IPS-18a (cell line): Measurements from ENCODE around the gene PTPN14.

Source experiments
- H3K27ac ChIP-seq: one replicate; pipeline ENCODE4 v1.5.1; 2013; ENCODE audit warnings: low read length
- H3K27me3 ChIP-seq: one replicate; pipeline ENCODE4 v1.6.1; 2013; ENCODE audit warnings: mild to moderate bottlenecking, low read length; ENCODE audit not compliant: control insufficient read depth, insufficient read depth
- H3K36me3 ChIP-seq: one replicate; pipeline ENCODE4 v1.6.1; 2013; ENCODE audit warnings: low read depth, low read length; ENCODE audit not compliant: control insufficient read depth
- H3K4me1 ChIP-seq: one replicate; pipeline ENCODE4 v1.6.1; 2013; ENCODE audit warnings: low read depth, low read length; ENCODE audit not compliant: control insufficient read depth
- H3K4me3 ChIP-seq: one replicate; pipeline ENCODE4 v1.5.1; 2013; ENCODE audit warnings: low read length
- H3K9ac ChIP-seq: one replicate; pipeline ENCODE4 v1.6.1; 2013; ENCODE audit warnings: mild to moderate bottlenecking, low read length, moderate library complexity
- H3K9me3 ChIP-seq: one replicate; pipeline ENCODE4 v1.6.1; 2013; ENCODE audit warnings: low read depth, low read length; ENCODE audit not compliant: control insufficient read depth

PTPN14 gene

DNA sequence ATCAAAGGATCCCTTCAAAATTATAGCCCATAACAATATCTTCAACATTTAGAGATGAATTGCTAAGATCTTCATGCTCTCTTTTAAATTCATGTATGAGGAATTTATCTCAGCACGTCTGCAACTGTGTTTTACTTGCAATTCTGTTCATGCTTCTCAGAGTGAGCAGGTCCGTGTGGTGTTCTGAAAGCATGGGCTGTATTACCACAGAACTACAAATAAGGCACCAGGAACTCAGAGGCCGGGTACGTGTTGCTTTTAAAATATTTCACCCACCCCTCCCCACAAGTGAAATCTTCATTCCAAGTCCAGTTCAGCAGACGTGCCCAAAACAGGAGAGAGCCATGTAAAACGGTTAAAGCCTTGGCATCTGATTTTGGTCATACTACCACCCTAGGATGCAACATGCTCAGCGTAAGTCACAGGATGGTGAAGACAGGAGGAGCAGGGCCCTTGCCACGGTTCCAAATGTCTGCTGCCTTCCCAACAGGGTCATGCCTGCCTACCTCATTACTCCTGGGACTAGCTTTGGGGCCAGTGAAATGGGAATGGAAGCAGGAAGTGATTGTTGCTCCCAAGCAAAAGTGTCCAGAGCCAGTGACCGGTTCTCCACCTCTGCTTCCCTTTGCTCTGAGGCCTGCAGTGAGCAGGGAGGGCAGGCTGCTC, 133.7 kb downstream of the PTPN14 start:
- Histone ChIP-seq H3K4me1 (peaks cover 26% of the 10 kb centered on the region), H3K27me3 (no peaks in the 10 kb centered on the region), H3K9me3 (no peaks in the 10 kb centered on the region), H3K4me3 (no peak overlapping the region), H3K9ac (no peak overlapping the region), H3K27ac (no peak overlapping the region), H3K36me3 (no peaks in the 10 kb centered on the region)

- H3K4me1 ChIP-seq = peaks cover 20% of the 10 kb centered on the region
Observed at GRCh38 chr1:214416858-214417257, 134.5 kb downstream of the PTPN14 start.

GRCh38 chr1:214416417-214416816, 135.0 kb downstream of the PTPN14 start:
- Histone ChIP-seq H3K4me1 (peaks cover 20% of the 10 kb centered on the region), H3K9ac (no peak overlapping the region), H3K27ac (no peak overlapping the region), H3K27me3 (no peaks in the 10 kb centered on the region), H3K4me3 (no peak overlapping the region), H3K36me3 (no peaks in the 10 kb centered on the region), H3K9me3 (no peaks in the 10 kb centered on the region)

More at GRCh38 chr1:214416858-214417257, 134.5 kb downstream of the PTPN14 start:
- H3K9ac ChIP-seq = no peak overlapping the region
- no peaks in the 10 kb centered on the region for H3K27me3 ChIP-seq
- no peaks in the 10 kb centered on the region for H3K9me3 ChIP-seq
- no peak overlapping the region for H3K4me3 ChIP-seq
- no peaks in the 10 kb centered on the region for H3K36me3 ChIP-seq
- H3K27ac ChIP-seq = no peak overlapping the region

DNA sequence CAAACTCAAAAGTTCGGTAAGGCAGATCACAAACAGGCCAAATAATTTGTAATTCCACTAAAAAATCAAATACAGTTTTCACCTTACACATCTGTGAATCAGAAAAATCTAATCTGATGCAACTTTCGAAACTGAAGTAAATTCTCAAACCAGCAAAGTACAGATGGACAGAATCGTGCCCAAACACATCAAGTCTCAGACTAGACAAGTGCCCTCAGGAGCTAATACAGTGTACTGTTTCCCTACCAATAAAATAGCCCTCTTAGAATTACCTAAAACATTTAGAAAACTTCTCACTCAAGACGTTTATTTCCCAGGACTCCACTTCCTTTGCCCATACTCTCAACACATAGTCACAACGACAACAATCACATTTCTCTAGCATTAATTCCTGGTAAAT, 136.3 kb downstream of the PTPN14 start:
- no peaks in the 10 kb centered on the region for H3K27me3 ChIP-seq
- H3K4me1 ChIP-seq = peaks cover 13% of the 10 kb centered on the region
- H3K27ac ChIP-seq = no peak overlapping the region
- H3K36me3 ChIP-seq = no peaks in the 10 kb centered on the region
- no peak overlapping the region for H3K4me3 ChIP-seq
- no peak overlapping the region for H3K9ac ChIP-seq
- no peaks in the 10 kb centered on the region for H3K9me3 ChIP-seq

DNA sequence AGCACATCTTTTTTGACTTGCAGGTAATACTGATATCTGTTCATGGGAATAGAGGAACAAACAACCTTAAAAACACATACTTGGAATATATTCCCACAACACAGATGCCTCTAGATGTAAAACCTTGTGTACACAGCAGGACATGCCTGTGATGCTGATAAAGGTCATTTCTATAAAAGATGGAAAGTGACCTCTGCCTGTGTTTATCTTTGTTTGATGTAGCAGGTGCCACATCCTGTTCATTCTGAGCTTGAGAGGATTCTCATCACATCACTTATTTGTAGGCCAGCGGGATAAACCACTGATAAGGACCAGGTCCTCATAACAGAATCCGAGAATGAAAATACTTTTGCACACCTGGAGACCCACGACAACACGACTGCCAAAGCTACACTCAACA, 136.7 kb downstream of the PTPN14 start:
- H3K4me1 ChIP-seq = peaks cover 9% of the 10 kb centered on the region
- H3K27ac ChIP-seq = no peak overlapping the region
- no peak overlapping the region for H3K9ac ChIP-seq

DNA sequence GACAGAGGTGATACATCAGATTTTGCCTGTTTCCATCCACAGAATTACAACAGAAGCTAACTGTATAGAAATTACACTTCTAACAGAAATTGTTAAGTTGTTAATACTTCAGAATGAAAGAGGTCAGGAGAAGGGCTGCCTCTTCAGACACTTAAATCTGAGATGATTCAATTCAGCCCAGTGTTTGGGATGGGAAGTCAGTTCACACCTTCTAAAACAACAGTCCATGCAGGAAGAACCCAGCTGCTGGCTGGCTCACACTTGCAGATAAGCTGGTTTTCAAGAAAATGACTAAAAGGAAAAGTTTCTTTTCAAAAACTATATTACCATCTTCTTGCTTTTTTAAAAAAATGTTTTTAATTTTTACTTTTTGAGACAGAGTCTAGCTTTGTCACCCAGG, 138.1 kb downstream of the PTPN14 start:
- H3K4me1 ChIP-seq = no peaks in the 10 kb centered on the region

More for the DNA sequence above, 136.7 kb downstream of the PTPN14 start:
- Histone ChIP-seq H3K4me3 (no peak overlapping the region), H3K9me3 (no peaks in the 10 kb centered on the region), H3K36me3 (no peaks in the 10 kb centered on the region), H3K27me3 (no peaks in the 10 kb centered on the region)

GRCh38 chr1:214404571-214405213, 146.7 kb downstream of the PTPN14 start:
- H3K4me3 ChIP-seq = no peak overlapping the region
- H3K4me1 ChIP-seq = peaks cover 19% of the 10 kb centered on the region
- no peaks in the 10 kb centered on the region for H3K36me3 ChIP-seq
- peak overlapping the region; percentile 26 for H3K27ac ChIP-seq
- no peak overlapping the region for H3K9ac ChIP-seq
- no peaks in the 10 kb centered on the region for H3K9me3 ChIP-seq
- H3K27me3 ChIP-seq = no peaks in the 10 kb centered on the region

More for the DNA sequence above, 138.1 kb downstream of the PTPN14 start:
- Histone ChIP-seq H3K36me3 (no peaks in the 10 kb centered on the region), H3K27ac (no peak overlapping the region), H3K27me3 (no peaks in the 10 kb centered on the region), H3K9ac (no peak overlapping the region), H3K9me3 (no peaks in the 10 kb centered on the region), H3K4me3 (no peak overlapping the region)

DNA sequence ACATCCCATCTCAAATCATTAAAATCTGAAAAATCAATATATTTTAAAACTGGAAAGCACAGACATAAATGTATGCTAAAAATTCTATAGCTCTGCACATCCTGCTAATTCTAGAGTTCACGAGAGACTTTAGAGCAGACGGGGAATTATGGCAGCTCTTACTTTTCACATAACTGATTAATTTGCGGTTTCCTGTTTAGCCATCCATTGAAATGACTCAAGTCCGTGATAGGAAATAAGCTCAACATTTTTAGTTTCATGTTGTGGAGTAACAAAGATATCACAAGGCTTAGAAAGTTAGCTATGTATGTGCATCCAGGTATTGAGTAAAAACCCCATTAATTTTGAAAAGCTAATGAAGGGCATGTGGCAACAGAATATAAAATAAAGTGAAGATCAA, 147.2 kb downstream of the PTPN14 start:
- no peaks in the 10 kb centered on the region for H3K9me3 ChIP-seq
- H3K4me1 ChIP-seq = peaks cover 19% of the 10 kb centered on the region
- no peak overlapping the region for H3K27ac ChIP-seq
- H3K36me3 ChIP-seq = peaks cover 3% of the 10 kb centered on the region
- no peaks in the 10 kb centered on the region for H3K27me3 ChIP-seq
- H3K9ac ChIP-seq = no peak overlapping the region
- H3K4me3 ChIP-seq = no peak overlapping the region

DNA sequence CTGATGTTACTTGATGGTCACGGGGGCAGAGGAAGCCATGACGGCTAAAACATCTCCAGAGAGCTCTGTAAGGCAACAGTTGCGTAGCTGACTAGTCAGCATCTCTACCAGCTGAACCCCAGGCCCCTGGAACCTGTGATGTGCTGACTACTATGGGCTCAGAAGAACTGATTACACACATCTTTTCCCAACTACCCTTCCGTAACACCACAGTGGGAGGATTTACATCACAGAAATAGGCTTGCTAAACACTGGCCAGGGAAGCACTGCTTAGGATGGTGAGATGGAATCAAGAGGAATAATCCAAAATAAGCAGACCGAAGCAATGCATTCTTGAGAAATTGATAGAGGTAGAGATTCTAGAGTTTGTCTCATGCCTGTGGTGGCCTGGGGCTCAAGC, 148.0 kb downstream of the PTPN14 start:
- Histone ChIP-seq H3K27me3 (no peaks in the 10 kb centered on the region), H3K9ac (no peak overlapping the region), H3K4me3 (no peak overlapping the region), H3K9me3 (no peaks in the 10 kb centered on the region), H3K4me1 (peaks cover 19% of the 10 kb centered on the region), H3K27ac (no peak overlapping the region), H3K36me3 (peaks cover 3% of the 10 kb centered on the region)

GRCh38 chr1:214402613-214403083, 148.8 kb downstream of the PTPN14 start:
- Histone ChIP-seq H3K36me3 (peaks cover 3% of the 10 kb centered on the region), H3K4me1 (peaks cover 24% of the 10 kb centered on the region), H3K27me3 (no peaks in the 10 kb centered on the region), H3K9ac (no peak overlapping the region), H3K4me3 (no peak overlapping the region), H3K27ac (no peak overlapping the region), H3K9me3 (no peaks in the 10 kb centered on the region)

DNA sequence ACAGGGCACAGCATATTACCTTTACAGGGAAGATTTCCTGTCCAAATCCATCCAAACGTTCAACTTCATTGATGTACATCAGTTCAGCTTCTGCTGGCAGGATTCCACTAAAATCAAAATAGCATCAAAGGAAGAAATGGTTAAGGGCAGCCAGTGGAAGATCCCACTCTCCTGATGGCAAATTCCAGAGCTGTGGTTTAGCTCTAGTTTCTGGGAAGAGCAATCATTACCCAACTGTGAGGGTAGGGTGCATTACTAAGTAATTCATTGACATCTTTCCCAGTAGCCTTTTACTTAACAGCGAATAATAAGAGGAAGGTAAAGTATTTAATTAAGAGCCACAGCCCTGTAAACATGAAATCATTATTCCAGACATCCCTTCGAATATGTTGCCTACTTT, 149.7 kb downstream of the PTPN14 start:
- Histone ChIP-seq H3K9me3 (no peaks in the 10 kb centered on the region), H3K27ac (no peak overlapping the region), H3K9ac (no peak overlapping the region), H3K4me1 (peaks cover 34% of the 10 kb centered on the region), H3K27me3 (no peaks in the 10 kb centered on the region), H3K4me3 (no peak overlapping the region), H3K36me3 (peaks cover 6% of the 10 kb centered on the region)

DNA sequence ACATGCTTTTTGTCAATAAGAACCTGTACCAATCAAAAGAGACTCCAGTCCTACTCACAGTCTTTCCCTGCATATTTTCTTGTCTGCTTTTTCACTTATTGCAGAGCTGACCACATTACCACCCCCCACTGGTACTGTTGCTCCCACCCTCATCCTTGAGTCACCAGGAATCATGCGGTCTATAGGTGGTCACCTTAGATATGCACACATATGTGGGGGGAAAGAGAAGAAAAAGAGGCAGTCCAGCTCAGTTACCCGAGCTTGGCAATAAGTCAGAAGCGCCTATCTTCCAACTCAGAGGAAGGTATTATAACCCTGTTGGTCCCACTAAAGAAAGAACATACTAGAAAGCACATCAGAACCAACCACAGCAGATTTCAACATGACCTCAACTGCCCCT, 151.3 kb downstream of the PTPN14 start:
- no peak overlapping the region for H3K27ac ChIP-seq
- H3K4me1 ChIP-seq = peaks cover 32% of the 10 kb centered on the region
- no peaks in the 10 kb centered on the region for H3K9me3 ChIP-seq
- no peak overlapping the region for H3K4me3 ChIP-seq
- peaks cover 6% of the 10 kb centered on the region for H3K36me3 ChIP-seq
- H3K9ac ChIP-seq = no peak overlapping the region
- no peaks in the 10 kb centered on the region for H3K27me3 ChIP-seq
